ENCODE results near the gene MED31. TPM values are rescaled to one million over a fixed set of nuclear protein-coding genes. Genes with fewer than 3 reads are reported as not detected.

Gene MED31
- polyA plus RNA-seq, 1 donor from 2014 or later, result 27.3 TPM

- H3K4me3 ChIP-seq (ENCODE audit: low read length), result no peak overlapping the region
- H3K9me2 ChIP-seq (ENCODE audit: insufficient read depth, low read length), result no peaks in the 10 kb centered on the region
- H4K20me1 ChIP-seq (ENCODE audit: insufficient read depth), result no peaks in the 10 kb centered on the region
- no peak overlapping the region for H3K4me2 ChIP-seq (ENCODE audit: low read length)
- H3K36me3 ChIP-seq (ENCODE audit: insufficient read depth, low read length), result no peaks in the 10 kb centered on the region
- no peak overlapping the region for H2AFZ ChIP-seq (ENCODE audit: low read depth, low read length)
- H3K9me3 ChIP-seq (ENCODE audit: low read length), result no peaks in the 10 kb centered on the region
- no peak for TF ChIP-seq SMC3 (conservative IDR thresholded peaks at IDR 0.05; ENCODE audit: poor library complexity)
- TF ChIP-seq EP300 (conservative IDR thresholded peaks at IDR 0.05; ENCODE audit: poor library complexity, severe bottlenecking), result no peak
- TF ChIP-seq RAD21 (conservative IDR thresholded peaks at IDR 0.05), result no peak
- no peak for TF ChIP-seq EZH2 (IDR thresholded peaks at IDR 0.05; ENCODE audit: borderline replicate concordance, insufficient read depth, low read length, poor library complexity, severe bottlenecking)
- TF ChIP-seq MXI1 (conservative IDR thresholded peaks at IDR 0.05; ENCODE audit: poor library complexity, severe bottlenecking), result no peak
- no peak for TF ChIP-seq TAF1 (IDR thresholded peaks at IDR 0.05; ENCODE audit: low read depth)
- no peak for TF ChIP-seq CTCF (IDR thresholded peaks at IDR 0.05; ENCODE audit: poor library complexity, severe bottlenecking)
- TF ChIP-seq REST (IDR thresholded peaks at IDR 0.05; ENCODE audit: borderline replicate concordance), result no peak
- TF ChIP-seq POLR2AphosphoS5 (IDR thresholded peaks at IDR 0.05), result no peak
- no peaks in the 10 kb centered on the region for H3K27me3 ChIP-seq (ENCODE audit: insufficient read depth, low read depth, low read length)
- H3K27ac ChIP-seq (ENCODE audit: low read length), result no peak overlapping the region
- H3K79me2 ChIP-seq (replicated peaks; ENCODE audit: insufficient read depth, low read length), result no peaks in the 10 kb centered on the region
- no peaks in the 10 kb centered on the region for H3F3A ChIP-seq (ENCODE audit: insufficient read depth, low read length, poor library complexity, severe bottlenecking)
- H3K9ac ChIP-seq (ENCODE audit: low read length), result no peak overlapping the region
Measured at GRCh38 chr17:6684881-6685767, 33.7 kb upstream of the MED31 start.

- H3K36me3 ChIP-seq (ENCODE audit: insufficient read depth, low read length), result no peaks in the 10 kb centered on the region
- no peaks in the 10 kb centered on the region for H3K27me3 ChIP-seq (ENCODE audit: insufficient read depth, low read depth, low read length)
- no peaks in the 10 kb centered on the region for H3K9me2 ChIP-seq (ENCODE audit: insufficient read depth, low read length)
- no peaks in the 10 kb centered on the region for H3F3A ChIP-seq (ENCODE audit: insufficient read depth, low read length, poor library complexity, severe bottlenecking)
- H3K4me2 ChIP-seq (ENCODE audit: low read length), result no peak overlapping the region
- H3K9me3 ChIP-seq (ENCODE audit: low read length), result no peaks in the 10 kb centered on the region
- no peak overlapping the region for H3K9ac ChIP-seq (ENCODE audit: low read length)
- H3K27ac ChIP-seq (ENCODE audit: low read length), result no peak overlapping the region
- no peak overlapping the region for H2AFZ ChIP-seq (ENCODE audit: low read depth, low read length)
- no peaks in the 10 kb centered on the region for H3K79me2 ChIP-seq (replicated peaks; ENCODE audit: insufficient read depth, low read length)
- H4K20me1 ChIP-seq (ENCODE audit: insufficient read depth), result no peaks in the 10 kb centered on the region
- TF ChIP-seq EZH2 (IDR thresholded peaks at IDR 0.05; ENCODE audit: borderline replicate concordance, insufficient read depth, low read length, poor library complexity, severe bottlenecking) (no peak), TAF1 (IDR thresholded peaks at IDR 0.05; ENCODE audit: low read depth) (no peak), CTCF (IDR thresholded peaks at IDR 0.05; ENCODE audit: poor library complexity, severe bottlenecking) (no peak), REST (IDR thresholded peaks at IDR 0.05; ENCODE audit: borderline replicate concordance) (no peak), MXI1 (conservative IDR thresholded peaks at IDR 0.05; ENCODE audit: poor library complexity, severe bottlenecking) (no peak), POLR2AphosphoS5 (IDR thresholded peaks at IDR 0.05) (no peak), SMC3 (conservative IDR thresholded peaks at IDR 0.05; ENCODE audit: poor library complexity) (no peak), RAD21 (conservative IDR thresholded peaks at IDR 0.05) (no peak), EP300 (conservative IDR thresholded peaks at IDR 0.05; ENCODE audit: poor library complexity, severe bottlenecking) (no peak)
- no peak overlapping the region for H3K4me3 ChIP-seq (ENCODE audit: low read length)
Measured at GRCh38 chr17:6684460-6684783, 33.0 kb upstream of the MED31 start.

All from neural cell (in vitro differentiated cells).